NCI-H146 treated with DMSO at 0.1 percent for 48 hours (cell line): ENCODE measurements around the gene PHETA1.

Experiments
- DNase-seq: peaks from one replicate; lab custom pipeline; 2025; ENCODE audit not compliant: unreplicated experiment; lab: John Stamatoyannopoulos, UW

PHETA1 gene

DNA sequence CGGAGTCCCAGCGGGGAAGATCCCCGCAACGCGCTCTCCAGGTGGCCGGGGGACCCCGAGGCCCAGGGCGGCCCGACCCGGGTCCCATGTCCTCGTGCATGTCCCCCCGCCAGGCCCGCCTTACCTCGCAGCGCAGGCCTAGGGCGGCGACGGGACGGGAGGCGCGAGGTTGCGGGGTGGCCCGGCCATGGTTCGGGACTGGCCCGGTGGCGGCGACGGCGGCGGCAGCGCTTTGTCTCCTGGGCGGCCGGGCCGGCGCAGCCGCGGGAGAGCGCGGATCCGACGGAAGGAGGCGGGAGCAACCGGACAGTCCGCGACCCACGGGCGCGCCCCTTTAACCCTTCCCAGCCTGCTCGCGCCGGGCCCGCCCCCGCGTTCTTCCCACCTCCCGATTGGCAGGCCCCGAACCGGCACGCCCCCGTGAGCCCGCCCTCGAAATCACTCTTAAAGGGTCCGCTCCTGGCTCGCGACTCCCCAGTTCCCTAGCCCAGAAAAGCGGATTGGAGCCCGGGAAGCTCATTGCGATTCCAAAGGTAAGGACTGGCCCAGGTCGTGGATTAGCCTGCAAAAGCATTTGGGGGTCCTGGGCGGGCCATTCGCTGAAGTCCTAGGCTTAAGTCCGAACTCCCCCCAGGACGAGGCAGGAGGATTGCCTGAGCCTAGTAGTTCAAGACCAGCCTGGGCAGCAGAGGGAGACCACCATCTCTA is at the start of gene PHETA1:
PHETA1 (minus strand) TSS at position 308 of the 708 bp plus-strand sequence. CDS start 5,668 bp downstream, outside the sequence.
- peak; percentile 83 for DNase-seq

GRCh38 chr12:111418594-111418880 is 49.6 kb upstream of the PHETA1 start:
- DNase-seq: no peak

DNA sequence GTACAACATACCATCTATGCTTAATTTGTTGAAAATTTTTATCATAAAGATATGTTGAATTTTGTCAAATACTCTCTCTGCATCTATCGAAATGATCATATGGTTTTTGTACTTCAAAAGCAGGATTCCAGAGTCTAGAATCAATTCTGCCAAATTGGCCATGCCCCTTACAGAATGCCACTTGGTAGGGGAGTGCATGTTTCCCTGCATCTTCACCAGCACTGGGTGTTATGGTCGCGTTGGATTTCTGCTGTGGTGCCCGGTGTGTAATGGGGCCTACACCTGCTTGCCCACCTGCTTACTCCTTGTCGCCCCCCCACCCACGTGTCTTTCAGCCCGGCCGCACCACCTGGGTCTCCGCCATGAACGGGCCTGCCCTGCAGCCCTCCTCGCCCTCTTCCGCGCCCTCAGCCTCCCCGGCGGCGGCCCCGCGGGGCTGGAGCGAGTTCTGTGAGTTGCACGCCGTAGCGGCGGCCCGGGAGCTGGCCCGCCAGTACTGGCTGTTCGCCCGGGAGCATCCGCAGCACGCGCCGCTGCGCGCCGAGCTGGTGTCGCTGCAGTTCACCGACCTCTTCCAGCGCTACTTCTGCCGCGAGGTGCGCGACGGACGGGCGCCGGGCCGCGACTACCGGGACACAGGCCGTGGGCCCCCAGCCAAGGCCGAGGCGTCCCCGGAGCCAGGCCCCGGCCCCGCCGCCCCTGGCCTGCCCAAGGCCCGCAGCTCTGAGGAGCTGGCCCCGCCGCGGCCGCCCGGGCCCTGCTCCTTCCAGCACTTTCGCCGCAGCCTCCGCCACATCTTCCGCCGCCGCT is 49.1 kb upstream of the PHETA1 start:
- DNase-seq: no peak

DNA sequence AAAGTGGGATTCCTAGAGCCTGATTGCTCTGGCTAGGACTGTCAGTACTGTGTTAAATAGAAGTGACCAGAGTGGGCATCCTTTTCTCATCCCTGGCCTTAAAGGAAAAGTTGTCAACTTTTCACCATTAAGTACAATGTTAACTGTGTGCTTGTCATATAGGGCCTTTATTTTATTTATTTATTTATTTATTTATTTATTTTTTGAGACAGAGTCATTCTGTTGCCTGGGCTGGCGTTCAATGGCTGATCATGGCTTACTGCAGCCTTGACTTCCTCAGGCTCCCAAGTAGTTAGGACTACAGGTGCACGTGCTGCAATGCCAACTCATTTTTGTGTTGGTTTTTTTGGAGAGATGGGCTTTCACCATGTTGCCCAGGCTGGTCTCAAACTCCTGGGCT is 48.4 kb upstream of the PHETA1 start:
- no peak for DNase-seq

GRCh38 chr12:111414711-111415252 is 45.9 kb upstream of the PHETA1 start:
- DNase-seq: no peak

DNA sequence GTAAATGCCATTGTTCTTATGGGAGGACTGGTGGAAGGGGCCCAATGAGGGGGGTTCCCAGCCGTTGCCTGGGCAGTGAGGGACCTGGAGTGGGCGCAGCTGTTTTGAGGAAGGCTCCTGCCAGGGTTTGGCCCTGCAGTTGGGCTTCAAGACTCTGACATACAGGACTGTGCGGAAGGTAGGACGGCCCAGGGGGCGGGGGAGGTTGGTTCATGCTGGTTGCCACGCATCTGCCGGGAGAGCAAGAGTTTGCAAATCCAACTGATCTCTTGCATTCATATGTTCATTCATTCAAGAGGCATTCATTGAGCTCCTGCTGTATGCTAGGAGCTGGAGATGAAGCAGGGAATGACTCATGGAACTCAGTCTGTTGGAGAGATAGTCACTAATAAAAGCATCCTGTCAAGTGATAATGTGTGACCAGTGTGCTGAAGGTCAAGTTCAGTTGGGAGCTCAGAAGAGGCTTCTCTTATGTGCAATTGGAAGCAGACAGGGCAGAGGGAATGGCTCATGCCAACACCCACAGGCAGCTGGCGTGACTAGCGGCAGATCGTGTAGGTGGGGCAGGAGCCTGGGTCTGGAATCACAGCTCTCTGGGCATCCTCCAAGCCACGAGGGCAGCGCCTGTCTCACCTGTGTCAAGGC is 44.7 kb upstream of the PHETA1 start:
- no peak for DNase-seq

DNA sequence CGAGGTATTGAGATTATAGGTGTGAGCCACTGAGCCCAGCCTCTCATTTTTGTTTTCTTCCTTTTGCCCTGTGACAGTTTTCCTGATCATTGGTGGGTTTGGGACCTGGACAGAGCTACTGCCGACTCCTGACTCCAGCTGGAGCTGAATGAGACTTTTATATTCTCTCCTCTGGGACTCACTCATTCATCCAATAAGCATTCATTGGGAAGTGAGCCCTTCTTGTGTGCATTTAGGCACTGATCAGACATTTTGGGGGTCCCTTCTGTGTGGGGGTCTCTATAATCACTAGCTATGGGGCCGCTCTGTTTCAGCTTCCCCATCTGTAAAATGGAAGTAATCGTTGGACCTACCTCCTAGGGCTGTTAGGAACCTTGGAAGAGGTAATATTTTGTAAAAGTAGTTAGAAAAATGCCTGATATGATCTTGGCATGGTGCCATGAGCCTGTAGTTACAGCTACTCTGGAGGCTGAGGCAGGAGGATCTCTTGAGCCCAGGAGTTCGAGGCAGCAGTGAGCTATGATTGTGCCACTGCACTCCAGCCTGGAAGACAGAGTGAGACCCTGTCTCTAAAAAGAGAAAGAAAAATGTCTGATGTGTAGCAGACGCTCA is 44.0 kb upstream of the PHETA1 start:
- DNase-seq: no peak

DNA sequence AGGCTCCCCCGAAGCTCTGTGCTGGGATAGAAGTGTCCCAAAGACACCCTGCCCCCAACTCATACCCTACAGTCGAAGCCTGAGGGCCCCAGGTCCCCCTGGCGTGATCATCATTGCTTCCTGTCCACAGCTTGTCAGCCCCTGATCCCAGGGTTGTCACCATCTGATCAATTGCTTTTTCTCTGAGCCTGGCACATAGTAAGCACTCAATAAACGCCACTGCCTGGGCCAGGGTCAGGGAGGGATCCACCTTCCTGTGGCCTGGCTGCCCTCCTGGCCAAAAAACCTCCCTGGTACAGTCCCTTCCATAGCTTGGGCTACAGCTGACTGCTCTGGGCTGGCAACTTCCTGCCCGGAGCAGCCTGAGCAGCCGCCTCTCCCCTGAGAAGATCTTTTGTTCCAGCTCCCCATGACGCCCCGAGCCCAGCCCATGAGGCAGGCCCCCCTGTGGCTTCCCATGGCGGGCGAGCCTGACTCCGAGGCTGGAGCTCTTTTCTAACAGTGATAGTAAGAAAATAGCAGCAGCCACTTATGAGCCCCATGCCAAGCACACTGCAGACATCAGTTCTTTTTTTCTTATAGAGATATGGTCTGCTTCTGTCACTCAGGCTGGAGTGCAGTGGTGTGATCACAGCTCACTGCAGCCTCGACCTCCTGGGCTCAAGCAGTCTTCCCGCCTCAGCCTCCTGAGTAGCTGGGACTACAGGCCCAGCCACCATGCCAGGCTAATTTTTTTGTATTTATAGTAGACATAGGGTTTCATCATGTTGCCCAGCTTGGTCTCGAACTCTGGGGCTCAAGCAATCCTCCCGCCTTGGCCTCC is 43.3 kb upstream of the PHETA1 start:
- DNase-seq: peak; percentile 70

- no peak for DNase-seq
Measured at GRCh38 chr12:111411185-111411764, 42.4 kb upstream of the PHETA1 start.

DNA sequence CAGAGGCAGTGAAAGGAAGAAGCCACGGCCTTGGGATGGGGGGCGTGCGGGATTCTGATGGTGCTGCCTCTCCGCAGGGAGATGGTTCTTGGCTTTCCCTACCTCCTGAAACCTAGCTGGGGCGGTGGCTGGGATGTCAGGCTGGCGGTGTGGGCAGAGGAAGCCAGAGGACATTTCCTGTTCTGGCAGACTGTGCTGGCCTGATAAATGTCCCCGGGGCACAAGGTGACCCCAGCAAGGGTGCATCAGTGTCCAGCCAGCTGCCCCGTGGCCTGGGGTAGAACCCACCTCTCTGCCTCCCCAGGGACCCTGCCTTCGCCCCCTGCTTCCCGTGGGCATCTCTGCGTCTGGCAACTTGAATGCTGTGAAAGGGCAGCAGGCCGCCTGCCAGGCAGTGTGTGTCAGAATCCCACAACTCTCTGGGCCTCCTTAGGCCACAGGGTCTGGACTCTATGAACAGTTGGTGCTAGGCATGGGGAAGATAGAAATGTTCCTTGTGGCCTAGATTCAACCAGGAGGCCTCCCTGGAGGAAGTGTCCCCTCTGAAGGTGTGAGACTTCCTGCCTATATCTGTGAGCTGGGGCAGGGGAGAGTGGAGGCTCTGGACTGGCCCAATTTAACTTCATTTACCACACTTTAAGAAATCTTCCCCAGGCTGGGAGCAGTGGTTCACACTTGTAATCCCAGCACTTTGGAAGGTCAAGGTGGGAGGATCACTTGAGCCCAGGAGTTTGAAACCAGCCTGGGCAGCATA is 41.7 kb upstream of the PHETA1 start:
- no peak for DNase-seq

DNA sequence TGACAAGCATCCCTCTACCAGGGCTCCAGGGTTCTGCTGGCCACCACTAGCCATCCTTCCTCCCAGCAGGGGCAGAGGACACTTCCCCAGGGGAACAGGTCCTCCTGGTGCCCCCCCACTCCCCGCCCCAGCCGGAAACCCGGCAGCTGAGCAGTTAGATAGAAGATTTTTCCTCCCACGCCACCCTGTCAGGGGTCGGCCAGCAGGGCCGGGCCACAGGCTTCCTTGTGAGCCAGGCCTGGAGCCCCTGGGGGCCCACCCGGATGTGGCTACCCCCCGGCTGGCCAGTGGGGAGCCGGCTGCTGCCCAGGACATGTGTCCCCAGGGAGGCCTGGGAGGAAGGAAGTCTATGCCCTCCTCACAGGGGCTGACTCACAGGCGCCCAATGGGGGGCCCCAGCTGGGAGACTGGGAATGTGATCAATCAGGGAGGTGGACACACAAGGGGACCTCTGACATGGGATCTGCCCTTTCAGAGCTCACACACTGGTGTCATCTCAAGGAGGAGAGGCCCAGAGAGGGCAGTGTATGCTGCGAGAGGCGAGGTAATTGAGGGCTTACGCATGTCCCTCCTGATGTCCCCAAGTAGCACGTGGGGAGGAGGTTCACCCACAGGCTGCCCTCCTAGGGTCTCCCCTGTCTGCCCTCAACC is 41.0 kb upstream of the PHETA1 start:
- no peak for DNase-seq

- no peak for DNase-seq
Measured at GRCh38 chr12:111409403-111409779, 40.5 kb upstream of the PHETA1 start.

DNA sequence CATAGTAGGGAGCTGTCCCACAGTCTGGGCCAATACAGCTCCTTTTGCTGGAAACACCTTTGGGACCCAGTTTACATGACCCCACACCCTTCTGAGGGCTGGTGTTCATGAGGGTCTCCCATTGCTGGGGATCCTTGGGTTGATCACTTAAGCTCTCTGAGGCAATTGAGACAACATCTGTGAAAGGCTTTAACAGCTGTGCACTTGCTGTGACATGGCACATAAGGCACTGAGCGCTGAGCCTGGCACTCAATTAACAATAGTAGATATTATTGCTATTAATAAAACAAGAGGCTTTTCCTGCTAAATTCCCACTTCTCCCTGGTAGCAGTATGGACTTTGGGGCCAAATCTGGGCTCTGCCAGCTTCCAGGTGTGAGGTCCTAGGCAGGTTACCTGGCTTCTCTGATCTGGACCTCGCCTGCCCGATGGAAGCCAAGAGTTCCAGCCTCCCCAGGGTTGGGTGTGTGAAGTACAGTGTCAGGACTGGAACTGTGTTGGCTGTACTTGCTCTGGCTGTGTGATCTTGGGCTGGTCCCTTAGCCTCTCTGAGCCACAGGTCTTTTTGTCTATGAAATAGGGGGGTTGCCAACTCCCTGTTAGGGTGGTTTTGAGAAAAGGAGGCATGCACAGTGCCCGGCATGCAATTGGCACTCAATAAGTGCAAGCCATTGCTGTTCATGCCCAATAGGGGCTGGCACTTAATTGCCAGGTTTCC is 39.9 kb upstream of the PHETA1 start:
- DNase-seq: no peak

- DNase-seq: no peak
Measured at GRCh38 chr12:111408116-111408440, 39.2 kb upstream of the PHETA1 start.

GRCh38 chr12:111407377-111408115 is 38.7 kb upstream of the PHETA1 start:
- DNase-seq: no peak

GRCh38 chr12:111406474-111407376 is 37.8 kb upstream of the PHETA1 start:
- DNase-seq: no peak
